GM21717 (cell line): Measurements from ENCODE around the gene KRTAP2-1.
"Not testable (repeated sequence)": the region's sequence is repeated elsewhere in the genome, so short reads cannot be mapped to it uniquely, and the experiment has no call there.

Experiments
- ATAC-seq: cut with Tn5 transposase; IDR thresholded peaks from one replicate; pipeline ENCODE4 v1.9.1; 2021; ENCODE audit warnings: mild to moderate bottlenecking, moderate library complexity; ENCODE audit not compliant: unreplicated experiment

KRTAP2-1 gene

GRCh38 chr17:41013606-41014005, 33.5 kb downstream of the KRTAP2-1 start:
- ATAC-seq, result no peak

- no peak for ATAC-seq
These were observed 33.9 kb downstream of the KRTAP2-1 start for GRCh38 chr17:41013181-41013580.

- no peak for ATAC-seq
These were observed 34.6 kb downstream of the KRTAP2-1 start for GRCh38 chr17:41012326-41013120.

- no peak for ATAC-seq
These were observed 36.7 kb downstream of the KRTAP2-1 start for GRCh38 chr17:41010441-41010840.

- no peak for ATAC-seq
These were observed 37.2 kb downstream of the KRTAP2-1 start for GRCh38 chr17:41009936-41010335.

- ATAC-seq, result no peak
These were observed 37.8 kb downstream of the KRTAP2-1 start for GRCh38 chr17:41009301-41009760.

GRCh38 chr17:41008811-41009210, 38.3 kb downstream of the KRTAP2-1 start, which contains the start of gene KRTAP3-1:
TSS of gene KRTAP3-1 (minus strand) at chr17:41009128. CDS start at chr17:41009074, 54 bp downstream.
- no peak for ATAC-seq

GRCh38 chr17:41004397-41004796, 42.7 kb downstream of the KRTAP2-1 start:
- ATAC-seq, result no peak

GRCh38 chr17:41003926-41004325, 43.2 kb downstream of the KRTAP2-1 start:
- no peak for ATAC-seq

- no peak for ATAC-seq
These were observed 44.3 kb downstream of the KRTAP2-1 start for GRCh38 chr17:41002814-41003213.

GRCh38 chr17:41001795-41002194, 45.3 kb downstream of the KRTAP2-1 start:
- no peak for ATAC-seq

GRCh38 chr17:40999563-40999962, 47.6 kb downstream of the KRTAP2-1 start, which contains the start of gene KRTAP3-2:
TSS of gene KRTAP3-2 (minus strand) at chr17:40999906. CDS start at chr17:40999853, 53 bp downstream.
- ATAC-seq, result not testable (repeated sequence)

- no peak for ATAC-seq
These were observed 49.8 kb downstream of the KRTAP2-1 start for GRCh38 chr17:40997361-40997760.

- ATAC-seq, result no peak
These were observed 50.3 kb downstream of the KRTAP2-1 start for GRCh38 chr17:40996829-40997228.
